Measurements from ENCODE around the gene TRDN.

TRDN gene

DNA sequence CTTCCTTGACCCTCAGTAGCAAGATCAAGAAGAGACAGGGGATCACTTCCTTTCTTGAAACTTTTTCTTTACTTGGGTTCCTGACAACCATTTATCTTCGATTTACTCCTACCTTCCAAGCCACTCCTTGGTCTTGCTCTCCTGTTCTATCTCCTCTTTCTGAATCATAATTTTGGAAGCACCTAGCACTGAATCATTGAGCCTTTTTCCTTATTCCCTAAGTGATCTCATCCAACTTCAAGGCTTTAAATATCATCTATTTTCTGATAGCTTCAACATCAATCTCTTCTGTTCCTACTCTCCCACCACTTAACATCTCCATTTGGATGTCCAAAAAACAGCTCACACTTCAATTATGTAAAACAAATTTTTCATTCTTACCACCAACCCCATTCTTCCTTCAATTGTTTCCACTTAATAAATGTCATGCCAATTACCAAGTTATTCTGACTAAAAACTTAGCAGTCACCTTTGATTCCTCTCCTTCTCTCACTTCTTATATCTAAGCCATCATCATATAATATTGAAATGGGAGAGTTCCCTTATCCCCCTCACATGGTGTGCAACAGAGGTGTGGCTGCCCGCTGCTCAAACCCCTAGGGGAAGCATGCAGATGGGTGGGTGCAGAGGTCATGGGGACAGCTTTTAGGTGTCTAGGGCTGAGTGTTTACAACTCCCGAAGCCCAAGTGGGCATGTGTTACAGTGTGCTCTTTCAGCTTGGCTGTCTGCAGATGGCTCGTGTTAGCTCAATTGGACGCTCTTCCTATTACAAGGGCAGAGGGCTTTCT lies 23.4 kb upstream of the TRDN start:
- Histone ChIP-seq H3K27me3 (no peaks in the 10 kb centered on the region), H3K4me2 (no peak overlapping the region), H3K36me3 (no peaks in the 10 kb centered on the region), H4K20me1 (no peaks in the 10 kb centered on the region), H3K4me3 (no peak overlapping the region), H3K27ac (no peak overlapping the region), H3K9me3 (no peaks in the 10 kb centered on the region), H3K9ac (no peak overlapping the region), H3K4me1 (no peaks in the 10 kb centered on the region)
- no peak for TF ChIP-seq Cebpa-rat (IDR thresholded peaks at IDR 0.05)

DNA sequence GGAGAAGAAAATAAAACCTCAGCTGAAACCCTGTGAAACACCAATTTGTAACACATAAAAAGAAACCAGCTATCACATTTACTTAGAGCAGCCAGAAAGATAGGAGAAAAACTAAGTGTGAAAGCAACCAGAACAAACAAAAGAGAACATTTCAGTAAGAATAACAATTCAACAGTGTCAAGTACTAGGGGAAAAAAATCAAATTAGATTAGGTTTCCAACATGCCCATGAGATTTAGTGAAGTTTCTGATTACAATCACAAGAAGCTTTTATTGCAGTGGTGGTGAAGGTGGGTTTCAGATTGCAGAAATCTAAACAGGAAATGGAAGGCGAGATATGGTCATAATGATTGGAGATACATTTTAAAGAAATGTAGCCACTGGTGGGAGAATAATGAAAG lies 22.1 kb upstream of the TRDN start:
- Histone ChIP-seq H3K27me3 (no peaks in the 10 kb centered on the region), H3K4me2 (no peak overlapping the region), H3K27ac (no peak overlapping the region), H3K9ac (no peak overlapping the region), H3K36me3 (no peaks in the 10 kb centered on the region), H4K20me1 (no peaks in the 10 kb centered on the region), H3K9me3 (no peaks in the 10 kb centered on the region), H3K4me1 (no peaks in the 10 kb centered on the region), H3K4me3 (no peak overlapping the region)
- no peak for TF ChIP-seq Cebpa-rat (IDR thresholded peaks at IDR 0.05)

DNA sequence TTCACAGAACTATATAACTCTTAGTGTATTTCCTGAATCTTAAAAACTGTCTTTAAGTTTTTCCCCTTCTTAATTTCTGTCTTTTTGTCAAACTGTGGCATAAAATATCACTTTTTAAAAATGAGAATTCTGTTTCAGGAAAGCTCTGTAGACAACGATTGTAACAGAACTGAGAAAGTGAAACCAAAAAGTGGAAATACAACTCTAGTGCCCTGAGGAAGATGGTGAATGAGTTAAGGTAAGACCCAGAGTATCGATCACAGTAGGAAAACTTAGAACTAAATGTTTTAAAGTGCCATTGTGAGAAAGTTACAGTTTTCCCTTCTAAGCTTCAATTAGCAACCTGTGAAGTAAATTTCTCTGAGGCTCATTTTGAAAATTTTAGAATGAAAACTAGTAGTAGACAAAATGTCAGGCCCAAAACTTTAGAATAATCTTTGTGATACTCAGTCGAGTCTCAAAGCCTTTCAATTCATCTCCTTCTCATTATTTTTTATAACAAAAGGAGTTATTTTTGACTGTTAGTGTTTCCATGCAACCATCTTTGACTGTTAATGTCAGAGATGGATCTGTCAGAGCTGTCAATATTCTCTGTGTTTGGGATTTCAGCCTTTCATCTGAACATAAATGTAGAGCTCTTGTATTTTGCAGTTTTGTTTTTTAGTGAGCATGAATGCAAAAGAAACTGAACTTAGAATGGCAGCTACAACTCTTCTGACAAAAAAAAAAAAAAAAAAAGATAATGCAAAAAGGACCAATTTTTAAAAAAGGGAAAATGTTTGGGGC lies 19.0 kb upstream of the TRDN start:
- no peak overlapping the region for H3K4me3 ChIP-seq
- no peaks in the 10 kb centered on the region for H3K9me3 ChIP-seq
- no peak for TF ChIP-seq Cebpa-rat (IDR thresholded peaks at IDR 0.05)
- no peaks in the 10 kb centered on the region for H3K4me1 ChIP-seq
- H3K27me3 ChIP-seq, result no peaks in the 10 kb centered on the region
- no peak overlapping the region for H3K9ac ChIP-seq
- no peaks in the 10 kb centered on the region for H4K20me1 ChIP-seq
- H3K27ac ChIP-seq, result no peak overlapping the region
- peak overlapping the region; percentile 25 for H3K4me2 ChIP-seq
- no peaks in the 10 kb centered on the region for H3K36me3 ChIP-seq

DNA sequence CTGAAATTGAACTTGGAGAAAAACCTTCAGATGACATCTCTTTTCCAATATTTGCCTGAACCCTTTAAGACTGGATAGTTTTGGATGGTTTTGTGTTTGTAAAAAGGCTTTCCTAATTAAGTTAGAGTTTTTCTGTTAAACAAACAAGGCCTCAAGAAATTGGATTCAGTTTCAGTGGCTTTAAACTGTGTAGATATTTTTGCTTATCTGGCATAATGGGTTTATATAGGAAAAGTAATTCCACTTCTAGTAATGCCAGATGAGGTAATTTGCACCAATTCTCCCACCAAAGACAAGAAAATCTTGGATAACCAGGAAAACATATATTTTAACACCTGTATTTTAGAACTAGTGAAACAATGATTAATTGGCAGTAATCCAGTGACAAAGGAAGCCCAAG lies 12.0 kb upstream of the TRDN start:
- no peak overlapping the region for H3K4me2 ChIP-seq

DNA sequence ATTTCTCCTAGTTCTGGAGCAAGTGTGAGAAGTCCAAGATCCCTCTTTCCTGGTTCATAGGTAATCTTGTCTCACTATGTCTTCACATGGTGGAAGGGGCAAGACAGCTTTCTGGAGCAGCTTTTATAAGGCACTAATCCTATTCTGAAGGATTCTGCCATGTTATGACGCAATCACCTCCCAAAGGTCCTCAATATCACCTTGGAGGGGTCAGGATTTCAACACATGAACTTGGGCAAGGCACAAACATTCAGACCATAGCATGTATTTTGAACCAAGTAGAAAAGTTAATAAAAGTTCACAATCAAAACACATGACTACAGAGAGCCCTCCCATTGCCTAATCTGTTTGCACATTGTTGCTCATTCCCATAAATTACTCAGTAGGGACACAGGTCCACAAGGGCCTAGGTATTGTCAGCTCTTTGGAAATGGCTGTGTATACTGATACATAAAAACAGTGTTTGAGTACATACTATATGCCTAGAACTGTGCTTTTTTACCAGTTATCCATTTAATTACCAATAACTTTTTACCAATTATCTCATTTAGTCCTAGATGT lies 11.3 kb upstream of the TRDN start:
- Histone ChIP-seq H3K4me1 (no peaks in the 10 kb centered on the region), H3K9ac (no peak overlapping the region), H3K36me3 (no peaks in the 10 kb centered on the region), H3K27me3 (no peaks in the 10 kb centered on the region), H3K27ac (no peak overlapping the region), H3K9me3 (no peaks in the 10 kb centered on the region), H3K4me2 (no peak overlapping the region), H4K20me1 (no peaks in the 10 kb centered on the region), H3K4me3 (no peak overlapping the region)
- TF ChIP-seq Cebpa-rat (IDR thresholded peaks at IDR 0.05), result peak; percentile 63; the same call in 1 of the 2 replicates

More for the DNA sequence above, 12.0 kb upstream of the TRDN start:
- Histone ChIP-seq H4K20me1 (no peaks in the 10 kb centered on the region), H3K27ac (no peak overlapping the region), H3K4me1 (no peaks in the 10 kb centered on the region), H3K36me3 (no peaks in the 10 kb centered on the region), H3K9me3 (no peaks in the 10 kb centered on the region), H3K4me3 (no peak overlapping the region), H3K9ac (no peak overlapping the region), H3K27me3 (no peaks in the 10 kb centered on the region)
- no peak for TF ChIP-seq Cebpa-rat (IDR thresholded peaks at IDR 0.05)

DNA sequence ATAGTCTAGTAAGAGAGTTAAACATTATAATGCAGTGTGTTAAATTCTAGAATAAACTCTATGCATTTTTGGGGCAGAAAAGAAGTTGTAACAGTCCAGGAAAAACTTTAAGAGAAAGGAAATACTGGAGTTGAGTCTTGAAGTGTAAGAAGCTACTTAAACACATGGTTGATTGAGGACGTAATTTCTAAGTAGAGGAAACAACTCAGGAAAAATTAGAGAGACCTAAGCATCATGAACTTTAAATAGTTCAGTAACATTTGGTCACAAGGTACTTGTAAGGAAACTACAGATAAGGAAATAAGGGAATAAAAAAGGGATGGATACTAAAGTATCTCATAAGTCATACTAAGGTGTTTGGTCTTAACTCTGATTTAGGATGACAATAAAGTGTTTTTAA lies 4.7 kb upstream of the TRDN start:
- Histone ChIP-seq H3K4me1 (no peaks in the 10 kb centered on the region), H3K4me3 (no peak overlapping the region), H3K36me3 (no peaks in the 10 kb centered on the region), H3K27me3 (no peaks in the 10 kb centered on the region), H3K9me3 (no peaks in the 10 kb centered on the region), H3K4me2 (no peak overlapping the region), H3K27ac (no peak overlapping the region), H4K20me1 (no peaks in the 10 kb centered on the region), H3K9ac (no peak overlapping the region)
- TF ChIP-seq Cebpa-rat (IDR thresholded peaks at IDR 0.05), result no peak

DNA sequence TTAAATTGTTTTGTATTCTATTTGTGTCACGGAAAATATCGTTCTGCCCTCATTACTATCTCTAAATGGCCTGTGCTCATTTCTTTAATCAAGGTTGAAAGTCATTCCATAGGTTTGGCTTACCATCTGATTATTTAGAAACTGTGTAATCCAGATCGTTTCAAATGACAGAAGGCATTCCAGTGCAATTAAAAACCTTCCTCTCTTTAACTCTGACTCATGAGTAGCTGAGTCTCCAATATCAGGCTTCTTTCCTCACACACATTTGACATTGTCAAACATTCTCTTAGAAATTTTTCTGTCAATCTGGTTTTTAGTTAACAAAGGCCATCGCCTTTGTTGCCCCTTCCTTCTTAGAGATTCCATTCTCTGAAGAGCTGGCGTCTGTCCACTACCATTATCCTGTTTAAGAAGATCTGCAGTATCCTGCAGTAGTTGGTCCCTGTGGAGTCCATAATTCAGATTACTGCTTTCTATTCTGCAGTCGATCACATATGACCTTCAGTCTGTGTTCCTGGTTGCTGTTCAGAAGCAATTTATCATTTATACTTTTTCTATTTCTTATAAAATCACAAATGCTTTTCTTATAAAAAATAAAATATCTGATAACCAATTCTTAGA lies 3.9 kb upstream of the TRDN start:
- Histone ChIP-seq H3K4me3 (no peak overlapping the region), H3K9ac (no peak overlapping the region), H4K20me1 (no peaks in the 10 kb centered on the region), H3K27me3 (no peaks in the 10 kb centered on the region), H3K36me3 (no peaks in the 10 kb centered on the region), H3K9me3 (no peaks in the 10 kb centered on the region), H3K4me1 (no peaks in the 10 kb centered on the region), H3K4me2 (no peak overlapping the region), H3K27ac (no peak overlapping the region)
- no peak for TF ChIP-seq Cebpa-rat (IDR thresholded peaks at IDR 0.05)

DNA sequence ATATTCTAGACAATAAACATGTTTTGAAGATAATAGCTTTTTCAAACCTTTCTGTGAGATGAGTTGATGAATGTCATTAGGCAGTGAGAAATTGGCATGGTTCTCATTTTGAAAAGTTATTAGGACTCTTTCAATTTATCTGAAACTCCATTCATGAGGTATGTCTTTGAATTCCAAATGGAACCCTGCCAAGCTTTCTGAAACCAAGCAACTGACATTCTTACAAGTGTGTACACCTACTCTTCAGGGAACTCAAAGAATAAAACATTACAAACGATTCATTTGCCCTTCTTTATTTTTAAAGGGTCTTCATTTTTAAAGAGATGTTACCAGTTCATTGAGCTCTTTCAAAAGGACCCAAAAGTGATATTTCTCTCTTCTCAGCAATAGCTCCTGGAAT lies 2.1 kb upstream of the TRDN start:
- Histone ChIP-seq H3K36me3 (no peaks in the 10 kb centered on the region), H3K4me1 (no peaks in the 10 kb centered on the region), H4K20me1 (no peaks in the 10 kb centered on the region), H3K27me3 (no peaks in the 10 kb centered on the region), H3K4me2 (no peak overlapping the region), H3K9me3 (no peaks in the 10 kb centered on the region), H3K27ac (no peak overlapping the region), H3K9ac (no peak overlapping the region), H3K4me3 (no peak overlapping the region)
- no peak for TF ChIP-seq Cebpa-rat (IDR thresholded peaks at IDR 0.05)

DNA sequence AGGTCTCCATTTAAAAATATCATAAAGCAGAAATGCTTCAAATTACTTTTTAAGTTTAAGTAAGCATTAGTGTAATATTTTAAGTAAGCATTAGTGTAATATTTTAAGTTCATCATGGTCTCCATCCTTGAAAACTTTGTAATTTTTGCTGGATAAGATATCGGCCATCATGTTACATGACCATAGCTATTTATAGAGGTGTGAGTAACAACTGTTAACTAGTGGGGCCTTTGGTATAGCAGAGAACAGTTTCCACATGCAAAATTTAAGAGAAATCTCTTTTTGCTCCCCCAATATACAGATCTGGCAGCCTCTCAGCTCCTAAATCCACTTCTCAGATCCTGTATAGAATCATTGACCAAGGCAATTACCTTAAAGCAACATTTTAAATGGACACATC lies 468 bp downstream of the TRDN start:
- no peaks in the 10 kb centered on the region for H3K27me3 ChIP-seq
- no peaks in the 10 kb centered on the region for H3K9me3 ChIP-seq
- H3K36me3 ChIP-seq, result no peaks in the 10 kb centered on the region
- H4K20me1 ChIP-seq, result no peaks in the 10 kb centered on the region
- no peak for TF ChIP-seq Cebpa-rat (IDR thresholded peaks at IDR 0.05)
- no peaks in the 10 kb centered on the region for H3K4me1 ChIP-seq
- H3K9ac ChIP-seq, result no peak overlapping the region
- H3K4me3 ChIP-seq, result no peak overlapping the region
- no peak overlapping the region for H3K27ac ChIP-seq
- no peak overlapping the region for H3K4me2 ChIP-seq

DNA sequence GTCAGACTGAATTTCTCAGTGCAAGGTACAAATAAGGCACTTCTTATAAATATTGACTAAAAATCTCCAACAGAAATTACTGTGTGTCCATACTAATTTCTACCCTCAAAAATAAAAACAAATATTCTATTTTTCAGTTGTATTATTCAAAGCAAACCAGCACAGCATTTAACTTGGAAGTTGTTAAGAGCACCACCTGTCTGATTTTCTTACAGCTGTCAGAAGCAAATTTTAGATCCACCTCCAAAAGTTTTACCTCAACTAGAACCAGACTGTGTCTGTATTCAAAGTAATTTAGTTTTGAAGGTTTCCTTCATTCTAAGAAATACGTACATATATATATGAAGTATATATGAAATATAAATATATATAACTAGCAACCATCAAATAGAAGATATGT lies 1.2 kb downstream of the TRDN start:
- TF ChIP-seq Cebpa-rat (IDR thresholded peaks at IDR 0.05), result no peak
- no peaks in the 10 kb centered on the region for H3K36me3 ChIP-seq
- no peak overlapping the region for H3K9ac ChIP-seq
- H3K27ac ChIP-seq, result no peak overlapping the region
- H4K20me1 ChIP-seq, result no peaks in the 10 kb centered on the region
- H3K4me1 ChIP-seq, result no peaks in the 10 kb centered on the region
- no peaks in the 10 kb centered on the region for H3K9me3 ChIP-seq
- H3K4me2 ChIP-seq, result no peak overlapping the region
- H3K4me3 ChIP-seq, result no peak overlapping the region
- H3K27me3 ChIP-seq, result no peaks in the 10 kb centered on the region
